ENCODE measurements around the gene IFFO2. TPM values are rescaled to one million over a fixed set of nuclear protein-coding genes. Genes with fewer than 3 reads are reported as not detected.

The IFFO2 gene
- polyA plus RNA-seq, 1 of the 3 experiments (the other 2 are of a cell fraction): 10.5 TPM

DNA sequence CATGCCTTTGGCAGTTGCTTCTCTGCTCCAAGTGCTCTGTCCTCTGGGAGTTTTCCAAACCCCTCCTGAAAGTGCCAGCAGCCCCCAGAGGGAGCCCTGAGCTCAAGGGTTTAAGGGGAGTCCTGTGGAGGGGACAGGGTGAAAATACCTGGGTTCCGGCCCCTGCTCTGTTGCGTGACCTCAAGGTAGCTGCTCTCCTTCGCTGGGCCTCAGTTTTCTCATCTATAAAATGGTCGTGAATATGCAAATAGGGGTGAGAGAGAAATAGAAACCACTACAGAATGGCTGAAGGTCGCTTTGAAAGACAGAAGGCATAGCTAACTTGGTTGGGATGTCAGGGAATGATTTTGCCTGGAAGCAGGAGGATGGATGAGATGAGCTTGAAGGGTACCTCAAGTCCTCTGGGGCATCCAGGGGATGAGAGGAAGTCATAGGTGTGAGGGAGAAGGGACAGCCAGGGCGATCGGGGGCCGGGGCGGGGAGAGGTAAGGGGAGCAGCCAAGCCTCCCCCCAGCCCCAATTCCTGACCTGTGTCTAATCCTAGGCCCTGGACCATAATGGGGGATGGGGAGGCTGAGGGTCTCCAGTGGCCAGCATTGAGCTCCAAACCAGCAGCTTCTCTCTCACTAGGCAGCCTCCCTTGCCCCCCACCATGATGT, 12.4 kb downstream of the IFFO2 start:
- Histone ChIP-seq H3K79me2 (ENCODE audit: insufficient read depth) (peaks cover 93% of the 10 kb centered on the region), H3K4me1 (ENCODE audit: control insufficient read depth in 1 of 2, insufficient read depth in 2 of 2, low read depth in 1 of 2, low read length in 1 of 2) (peaks cover 14 to 73% of the 10 kb centered on the region in 2 experiments; a peak in 3 of 4 replicates), H3K9me2 (no peaks in the 10 kb centered on the region), H3F3A (replicated peaks; ENCODE audit: insufficient read depth) (peaks cover 3% of the 10 kb centered on the region), H3K4me3 (ENCODE audit: low read depth in 2 of 2, low read length in 1 of 2) (no peak overlapping the region), H3K9ac (no peak overlapping the region), H3K4me2 (no peak overlapping the region), H4K20me1 (ENCODE audit: insufficient read depth) (no peaks in the 10 kb centered on the region), H2AFZ (ENCODE audit: low read depth) (no peak overlapping the region), H3K27me3 (ENCODE audit: insufficient read depth) (no peaks in the 10 kb centered on the region), H3K9me3 (no peaks in the 10 kb centered on the region), H3K36me3 (replicated peaks in 1 of 2; ENCODE audit: control insufficient read depth in 1 of 2, insufficient read depth in 2 of 2, low read length in 1 of 2) (no peaks in the 10 kb centered on the region), H3K27ac (ENCODE audit: low read depth in 2 of 2, low read length in 1 of 2) (no peak overlapping the region)
- POLR2A ChIA-PET: no interaction called here
- TF ChIP-seq, protein P1, sequence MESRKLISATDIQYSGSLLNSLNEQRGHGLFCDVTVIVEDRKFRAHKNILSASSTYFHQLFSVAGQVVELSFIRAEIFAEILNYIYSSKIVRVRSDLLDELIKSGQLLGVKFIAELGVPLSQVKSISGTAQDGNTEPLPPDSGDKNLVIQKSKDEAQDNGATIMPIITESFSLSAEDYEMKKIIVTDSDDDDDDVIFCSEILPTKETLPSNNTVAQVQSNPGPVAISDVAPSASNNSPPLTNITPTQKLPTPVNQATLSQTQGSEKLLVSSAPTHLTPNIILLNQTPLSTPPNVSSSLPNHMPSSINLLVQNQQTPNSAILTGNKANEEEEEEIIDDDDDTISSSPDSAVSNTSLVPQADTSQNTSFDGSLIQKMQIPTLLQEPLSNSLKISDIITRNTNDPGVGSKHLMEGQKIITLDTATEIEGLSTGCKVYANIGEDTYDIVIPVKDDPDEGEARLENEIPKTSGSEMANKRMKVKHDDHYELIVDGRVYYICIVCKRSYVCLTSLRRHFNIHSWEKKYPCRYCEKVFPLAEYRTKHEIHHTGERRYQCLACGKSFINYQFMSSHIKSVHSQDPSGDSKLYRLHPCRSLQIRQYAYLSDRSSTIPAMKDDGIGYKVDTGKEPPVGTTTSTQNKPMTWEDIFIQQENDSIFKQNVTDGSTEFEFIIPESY (IDR thresholded peaks at IDR 0.05; ENCODE audit: borderline replicate concordance, low read depth): no peak
- TF ChIP-seq CHD2 (IDR thresholded peaks at IDR 0.05; ENCODE audit: low read length, partially characterized antibody): no peak
- no peak for TF ChIP-seq GABPA (IDR thresholded peaks at IDR 0.05; ENCODE audit: low read depth)
- TF ChIP-seq GATA2 (CRISPR knock-in tag; IDR thresholded peaks at IDR 0.05): no peak
- TF ChIP-seq JUND (IDR thresholded peaks at IDR 0.05): no peak
- TF ChIP-seq FOXM1 (IDR thresholded peaks at IDR 0.05; ENCODE audit: low read depth): no peak
- TF ChIP-seq, protein P2, sequence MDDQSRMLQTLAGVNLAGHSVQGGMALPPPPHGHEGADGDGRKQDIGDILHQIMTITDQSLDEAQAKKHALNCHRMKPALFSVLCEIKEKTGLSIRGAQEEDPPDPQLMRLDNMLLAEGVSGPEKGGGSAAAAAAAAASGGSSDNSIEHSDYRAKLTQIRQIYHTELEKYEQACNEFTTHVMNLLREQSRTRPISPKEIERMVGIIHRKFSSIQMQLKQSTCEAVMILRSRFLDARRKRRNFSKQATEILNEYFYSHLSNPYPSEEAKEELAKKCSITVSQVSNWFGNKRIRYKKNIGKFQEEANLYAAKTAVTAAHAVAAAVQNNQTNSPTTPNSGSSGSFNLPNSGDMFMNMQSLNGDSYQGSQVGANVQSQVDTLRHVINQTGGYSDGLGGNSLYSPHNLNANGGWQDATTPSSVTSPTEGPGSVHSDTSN (IDR thresholded peaks at IDR 0.05): no peak
- CTCF ChIA-PET: interaction anchor here (0.9 to 1.9 kb wide), 3 partner anchors 31 to 347 kb away, joined by 3 to 7 read pairs (median 4); no protein-coding TSS in a partner anchor
- DNase-seq: no peak
- 90% methylated on average over 9 of the region's 9 CpGs for WGBS (ENCODE audit: low lambda C conversion rate)

DNA sequence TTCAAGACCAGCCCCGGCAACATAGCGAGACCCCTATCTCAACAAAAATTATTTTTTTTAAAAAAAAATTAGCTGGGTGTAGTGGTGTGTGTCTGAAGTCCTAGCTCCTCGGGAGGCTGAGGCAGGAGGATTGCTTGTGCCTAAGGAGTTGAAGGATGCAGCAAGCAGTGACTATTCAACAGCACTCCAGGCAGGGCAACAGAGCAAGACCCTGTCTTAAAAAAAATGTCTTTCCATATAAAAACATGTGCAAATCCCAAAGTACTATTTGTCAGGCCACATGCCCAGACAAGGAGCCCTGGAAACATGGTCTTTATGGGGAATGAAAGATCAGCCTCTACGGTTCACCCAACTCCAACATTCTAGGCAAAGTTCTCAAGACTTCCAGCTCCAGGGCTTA, 13.3 kb downstream of the IFFO2 start:
- Histone ChIP-seq H3K9me2 (no peaks in the 10 kb centered on the region), H3F3A (replicated peaks; ENCODE audit: insufficient read depth) (peaks cover 3% of the 10 kb centered on the region), H3K9me3 (no peaks in the 10 kb centered on the region), H4K20me1 (ENCODE audit: insufficient read depth) (no peaks in the 10 kb centered on the region), H3K9ac (no peak overlapping the region), H3K27ac (ENCODE audit: low read depth in 2 of 2, low read length in 1 of 2) (no peak overlapping the region), H3K27me3 (ENCODE audit: insufficient read depth) (no peaks in the 10 kb centered on the region), H3K36me3 (replicated peaks in 1 of 2; ENCODE audit: control insufficient read depth in 1 of 2, insufficient read depth in 2 of 2, low read length in 1 of 2) (no peaks in the 10 kb centered on the region), H3K79me2 (ENCODE audit: insufficient read depth) (peaks cover 94% of the 10 kb centered on the region), H3K4me3 (ENCODE audit: low read depth in 2 of 2, low read length in 1 of 2) (no peak overlapping the region), H3K4me1 (ENCODE audit: control insufficient read depth in 1 of 2, insufficient read depth in 2 of 2, low read depth in 1 of 2, low read length in 1 of 2) (peaks cover 23 to 71% of the 10 kb centered on the region in 2 experiments; a peak in 2 of 4 replicates), H2AFZ (ENCODE audit: low read depth) (no peak overlapping the region), H3K4me2 (no peak overlapping the region)
- POLR2A ChIA-PET: no interaction called here
- TF ChIP-seq MXI1 (IDR thresholded peaks at IDR 0.05; ENCODE audit: low read depth, low read length): no peak
- TF ChIP-seq NRF1 (IDR thresholded peaks at IDR 0.05; ENCODE audit: low read depth, low read length): no peak
- TF ChIP-seq, protein P3, sequence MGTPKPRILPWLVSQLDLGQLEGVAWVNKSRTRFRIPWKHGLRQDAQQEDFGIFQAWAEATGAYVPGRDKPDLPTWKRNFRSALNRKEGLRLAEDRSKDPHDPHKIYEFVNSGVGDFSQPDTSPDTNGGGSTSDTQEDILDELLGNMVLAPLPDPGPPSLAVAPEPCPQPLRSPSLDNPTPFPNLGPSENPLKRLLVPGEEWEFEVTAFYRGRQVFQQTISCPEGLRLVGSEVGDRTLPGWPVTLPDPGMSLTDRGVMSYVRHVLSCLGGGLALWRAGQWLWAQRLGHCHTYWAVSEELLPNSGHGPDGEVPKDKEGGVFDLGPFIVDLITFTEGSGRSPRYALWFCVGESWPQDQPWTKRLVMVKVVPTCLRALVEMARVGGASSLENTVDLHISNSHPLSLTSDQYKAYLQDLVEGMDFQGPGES (IDR thresholded peaks at IDR 0.05; ENCODE audit: low read depth, low read length): no peak
- no peak for TF ChIP-seq GATA2 (CRISPR knock-in tag; IDR thresholded peaks at IDR 0.05)
- no peak for TF ChIP-seq EP300 (IDR thresholded peaks at IDR 0.05; ENCODE audit: borderline replicate concordance in 1 of 2, low read depth in 1 of 2, low read length in 1 of 2)
- TF ChIP-seq, protein P4, sequence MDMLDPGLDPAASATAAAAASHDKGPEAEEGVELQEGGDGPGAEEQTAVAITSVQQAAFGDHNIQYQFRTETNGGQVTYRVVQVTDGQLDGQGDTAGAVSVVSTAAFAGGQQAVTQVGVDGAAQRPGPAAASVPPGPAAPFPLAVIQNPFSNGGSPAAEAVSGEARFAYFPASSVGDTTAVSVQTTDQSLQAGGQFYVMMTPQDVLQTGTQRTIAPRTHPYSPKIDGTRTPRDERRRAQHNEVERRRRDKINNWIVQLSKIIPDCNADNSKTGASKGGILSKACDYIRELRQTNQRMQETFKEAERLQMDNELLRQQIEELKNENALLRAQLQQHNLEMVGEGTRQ (IDR thresholded peaks at IDR 0.05; ENCODE audit: borderline replicate concordance, low read depth, low read length): no peak
- TF ChIP-seq, protein P2 (IDR thresholded peaks at IDR 0.05): no peak
- TF ChIP-seq RAD21 (IDR thresholded peaks at IDR 0.05; ENCODE audit: low read length): no peak
- DNase-seq: no peak
- CTCF ChIA-PET: interaction anchor here (0.9 to 1.9 kb wide), 2 partner anchors 30 to 159 kb away, joined by 4 to 7 read pairs; no protein-coding TSS in a partner anchor
- WGBS (ENCODE audit: low lambda C conversion rate): 100% methylated on average over 3 of the region's 4 CpGs

Measured in SK-N-SH (cell line).